HEK293 (cell line): ENCODE results near the gene FHIT.

ENCODE experiments used
- TCF7L2 ChIP-seq: IDR thresholded peaks from 2 replicates; pipeline ENCODE4 v1.6.1; 2011; ENCODE audit warnings: low read depth, mild to moderate bottlenecking, inconsistent platforms, low read length, moderate library complexity, borderline replicate concordance
- ZBTB48 ChIP-seq: fragments of 450-650 bp; formaldehyde crosslinking; IDR thresholded peaks from 2 replicates; pipeline ENCODE4 v1.5.1; 2016; ENCODE audit warnings: missing biosample characterization, missing genetic modification characterization
- ZBTB7A ChIP-seq: fragments of 450-650 bp; formaldehyde crosslinking; IDR thresholded peaks from 2 replicates; pipeline ENCODE4 v1.5.1; 2016; ENCODE audit warnings: low read depth, missing biosample characterization, missing genetic modification characterization
- ZNF239 ChIP-seq: fragments of 450-650 bp; formaldehyde crosslinking; IDR thresholded peaks from 2 replicates; pipeline ENCODE4 v1.5.1; 2016; ENCODE audit warnings: missing biosample characterization, missing genetic modification characterization
- ZNF549 ChIP-seq: fragments of 450-650 bp; IDR thresholded peaks from 2 replicates; pipeline ENCODE4 v1.5.1; 2018; ENCODE audit warnings: missing biosample characterization, missing genetic modification characterization, mild to moderate bottlenecking, inconsistent platforms, moderate library complexity
- ZNF626 ChIP-seq: fragments of 450-650 bp; sonication (Bioruptor Pico); formaldehyde crosslinking; IDR thresholded peaks from 2 replicates; pipeline ENCODE4 v1.5.1; 2018; ENCODE audit warnings: missing biosample characterization, missing genetic modification characterization, inconsistent platforms
- ZNF658 ChIP-seq: fragments of 450-650 bp; formaldehyde crosslinking; IDR thresholded peaks from 2 replicates; pipeline ENCODE4; 2016; ENCODE audit warnings: missing biosample characterization, missing genetic modification characterization
- ZNF777 ChIP-seq: fragments of 450-650 bp; formaldehyde crosslinking; IDR thresholded peaks from 2 replicates; pipeline ENCODE4 v1.5.1; 2017; ENCODE audit warnings: missing biosample characterization, missing genetic modification characterization, borderline replicate concordance
- ZNF791 ChIP-seq: fragments of 450-650 bp; formaldehyde crosslinking; IDR thresholded peaks from 2 replicates; pipeline ENCODE4 v1.5.1; 2016; ENCODE audit warnings: missing biosample characterization, missing genetic modification characterization
- TF ChIP-seq, protein P1 (sequence below): fragments of 450-650 bp; formaldehyde crosslinking; IDR thresholded peaks from 2 replicates; pipeline ENCODE4 v1.5.1; 2016; ENCODE audit warnings: missing biosample characterization, missing genetic modification characterization
- TF ChIP-seq, protein P2 (sequence below): fragments of 450-650 bp; formaldehyde crosslinking; IDR thresholded peaks from 2 replicates; pipeline ENCODE4 v1.5.1; 2016; ENCODE audit warnings: missing biosample characterization, missing genetic modification characterization, low read depth

- TF ChIP-seq ZNF626 (tag by site-specific recombination) (no peak), ZBTB7A (no peak), ZNF239 (tag by site-specific recombination) (no peak), ZBTB48 (no peak), TCF7L2 (no peak), ZNF777 (tag by site-specific recombination) (no peak), ZNF791 (tag by site-specific recombination) (no peak), ZNF658 (no peak), ZNF549 (tag by site-specific recombination) (no peak)
- TF ChIP-seq, protein P1, sequence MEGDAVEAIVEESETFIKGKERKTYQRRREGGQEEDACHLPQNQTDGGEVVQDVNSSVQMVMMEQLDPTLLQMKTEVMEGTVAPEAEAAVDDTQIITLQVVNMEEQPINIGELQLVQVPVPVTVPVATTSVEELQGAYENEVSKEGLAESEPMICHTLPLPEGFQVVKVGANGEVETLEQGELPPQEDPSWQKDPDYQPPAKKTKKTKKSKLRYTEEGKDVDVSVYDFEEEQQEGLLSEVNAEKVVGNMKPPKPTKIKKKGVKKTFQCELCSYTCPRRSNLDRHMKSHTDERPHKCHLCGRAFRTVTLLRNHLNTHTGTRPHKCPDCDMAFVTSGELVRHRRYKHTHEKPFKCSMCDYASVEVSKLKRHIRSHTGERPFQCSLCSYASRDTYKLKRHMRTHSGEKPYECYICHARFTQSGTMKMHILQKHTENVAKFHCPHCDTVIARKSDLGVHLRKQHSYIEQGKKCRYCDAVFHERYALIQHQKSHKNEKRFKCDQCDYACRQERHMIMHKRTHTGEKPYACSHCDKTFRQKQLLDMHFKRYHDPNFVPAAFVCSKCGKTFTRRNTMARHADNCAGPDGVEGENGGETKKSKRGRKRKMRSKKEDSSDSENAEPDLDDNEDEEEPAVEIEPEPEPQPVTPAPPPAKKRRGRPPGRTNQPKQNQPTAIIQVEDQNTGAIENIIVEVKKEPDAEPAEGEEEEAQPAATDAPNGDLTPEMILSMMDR (tag by site-specific recombination) = no peak
- TF ChIP-seq, protein P2, sequence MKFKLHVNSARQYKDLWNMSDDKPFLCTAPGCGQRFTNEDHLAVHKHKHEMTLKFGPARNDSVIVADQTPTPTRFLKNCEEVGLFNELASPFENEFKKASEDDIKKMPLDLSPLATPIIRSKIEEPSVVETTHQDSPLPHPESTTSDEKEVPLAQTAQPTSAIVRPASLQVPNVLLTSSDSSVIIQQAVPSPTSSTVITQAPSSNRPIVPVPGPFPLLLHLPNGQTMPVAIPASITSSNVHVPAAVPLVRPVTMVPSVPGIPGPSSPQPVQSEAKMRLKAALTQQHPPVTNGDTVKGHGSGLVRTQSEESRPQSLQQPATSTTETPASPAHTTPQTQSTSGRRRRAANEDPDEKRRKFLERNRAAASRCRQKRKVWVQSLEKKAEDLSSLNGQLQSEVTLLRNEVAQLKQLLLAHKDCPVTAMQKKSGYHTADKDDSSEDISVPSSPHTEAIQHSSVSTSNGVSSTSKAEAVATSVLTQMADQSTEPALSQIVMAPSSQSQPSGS (tag by site-specific recombination) = no peak
These were observed 1525.0 kb downstream of the FHIT start for GRCh38 chr3:59726279-59726678.
